Caco-2 (cell line): ENCODE results near the gene TRDMT1. TPM values are rescaled to one million over a fixed set of nuclear protein-coding genes. Genes with fewer than 3 reads are reported as not detected.
"Not testable (repeated sequence)": the region's sequence is repeated elsewhere in the genome, so short reads cannot be mapped to it uniquely, and the experiment has no call there.

Source experiments
- BruUV-seq: library from RNA; stranded (reverse); fragments of 400-500 nt; replicated peaks from 2 replicates; lab custom pipeline; 2021; lab: Mats Ljungman, UMichigan
- CTCF ChIA-PET: fragments of 300-600 bp; sonication (Branson Sonifier 250); formaldehyde crosslinking; loops from one replicate; lab custom pipeline; 2022; ENCODE audit warnings: antibody characterized with exemption; lab: Charles Lee
- POLR2A ChIA-PET: fragments of 300-600 bp; sonication (Branson Sonifier 250); formaldehyde crosslinking; loops from one replicate; lab custom pipeline; 2022; ENCODE audit warnings: antibody characterized with exemption; lab: Charles Lee
- DNase-seq, 2 experiments: peaks; one replicate each; pipeline versions ENCODE4 v3.0.0 to v3.0.0-alpha.2; 2020 to 2022
- H3K27me3 ChIP-seq: replicated peaks from 2 replicates; pipeline ENCODE4 v1.6.0; 2011; ENCODE audit warnings: low read length; ENCODE audit not compliant: control insufficient read depth, insufficient read depth
- H3K36me3 ChIP-seq: 2 replicates; pipeline ENCODE4 v1.5.1; 2011; ENCODE audit warnings: low read length; ENCODE audit not compliant: control insufficient read depth, insufficient read depth
- H3K4me1 ChIP-seq: fragments of 250-450 bp; sonication (Bioruptor Pico); 2 replicates; pipeline ENCODE4 v1.5.1; 2020; ENCODE audit warnings: mild to moderate bottlenecking
- H3K4me3 ChIP-seq: 2 replicates; pipeline ENCODE4 v1.5.1; 2011; ENCODE audit warnings: low read depth, mild to moderate bottlenecking, control low read depth, low read length
- H3K9me3 ChIP-seq: fragments of 250-450 bp; sonication (Bioruptor Pico); 2 replicates; pipeline ENCODE4 v1.5.1; 2020; ENCODE audit warnings: mild to moderate bottlenecking, moderate library complexity
- H3K27ac Mint-ChIP-seq: one replicate; pipeline ENCODE4 v1.8.0; 2022; ENCODE audit warnings: mixed read lengths; ENCODE audit not compliant: unreplicated experiment
- H3K27me3 Mint-ChIP-seq: one replicate; pipeline ENCODE4 v1.8.0; 2022; ENCODE audit warnings: mixed read lengths; ENCODE audit not compliant: insufficient read depth, unreplicated experiment
- H3K36me3 Mint-ChIP-seq: one replicate; pipeline ENCODE4 v1.8.0; 2022; ENCODE audit warnings: mild to moderate bottlenecking, mixed read lengths; ENCODE audit not compliant: insufficient read depth, unreplicated experiment
- H3K4me1 Mint-ChIP-seq: one replicate; pipeline ENCODE4 v1.8.0; 2022; ENCODE audit warnings: low read depth, mixed read lengths; ENCODE audit not compliant: unreplicated experiment
- H3K4me3 Mint-ChIP-seq: one replicate; pipeline ENCODE4 v1.8.0; 2022; ENCODE audit warnings: mild to moderate bottlenecking, moderate library complexity, mixed read lengths; ENCODE audit not compliant: unreplicated experiment
- H3K9me3 Mint-ChIP-seq: one replicate; pipeline ENCODE4 v1.8.0; 2022; ENCODE audit warnings: mixed read lengths; ENCODE audit not compliant: unreplicated experiment
- intact Hi-C: fragments of 100-400 bp; cut with micrococcal nuclease; formaldehyde crosslinking; loops from one replicate; pipeline ENCODE4 v1.10.0; 2022; ENCODE audit not compliant: unreplicated experiment
- total RNA-seq: library from RNA; stranded (reverse); gene quantifications from 2 replicates; pipeline ENCODE4 v1.2.3, GENCODE V29; 2022
- TF ChIP-seq, protein P1 (sequence below), 2 experiments: fragments of 200-600 bp in 1 of 2; IDR thresholded peaks; 1 replicate in 1 of 2; 2 replicates in 1 of 2; pipeline versions ENCODE4 v1.5.1 to v1.8.0; 2011 to 2022; ENCODE audit warnings: antibody characterized with exemption in 1 of 2, control low read depth in 1 of 2, inconsistent platforms in 1 of 2, low read depth in 1 of 2, low read length in 1 of 2, mild to moderate bottlenecking in 1 of 2, moderate library complexity in 1 of 2; ENCODE audit not compliant: insufficient read depth in 1 of 2, severe bottlenecking in 1 of 2, unreplicated experiment in 1 of 2

The TRDMT1 gene
- total RNA-seq, 1 experiment from 2014 or later: 8.6 TPM

DNA sequence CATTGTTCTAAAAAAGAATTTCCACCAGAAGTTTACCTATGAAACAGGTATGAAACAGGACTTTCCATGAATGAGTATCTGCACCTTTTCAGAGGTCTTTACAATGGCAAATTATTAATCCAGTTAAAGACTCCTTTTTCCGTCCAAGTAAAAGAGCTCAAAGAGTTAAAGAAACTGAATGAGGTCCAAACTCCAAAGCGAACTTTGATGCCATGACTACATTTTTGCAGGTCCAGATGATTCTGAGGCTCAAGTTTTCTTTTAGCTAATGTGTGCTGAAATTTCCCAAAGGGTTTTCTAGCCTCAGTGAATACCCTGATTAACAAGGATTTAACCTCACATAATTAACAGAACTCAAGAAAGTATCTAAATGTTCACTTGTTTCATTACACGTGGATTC lies 81.6 kb downstream of the TRDMT1 start:
- Mint-ChIP-seq H3K4me3 (peak overlapping the region; percentile 11), H3K9me3 (no peaks in the 10 kb centered on the region), H3K36me3 (peaks cover 21% of the 10 kb centered on the region), H3K27me3 (no peaks in the 10 kb centered on the region), H3K27ac (peak overlapping the region; percentile 59), H3K4me1 (peaks cover 75% of the 10 kb centered on the region)
- ChIA-PET CTCF (interaction anchor here (1.1 kb wide), 1 partner anchor 107 kb away, joined by 3 read pairs; no protein-coding TSS in a partner anchor), POLR2A (no interaction called here)
- no peaks in the 10 kb centered on the region for H3K27me3 ChIP-seq
- TF ChIP-seq, protein P1, sequence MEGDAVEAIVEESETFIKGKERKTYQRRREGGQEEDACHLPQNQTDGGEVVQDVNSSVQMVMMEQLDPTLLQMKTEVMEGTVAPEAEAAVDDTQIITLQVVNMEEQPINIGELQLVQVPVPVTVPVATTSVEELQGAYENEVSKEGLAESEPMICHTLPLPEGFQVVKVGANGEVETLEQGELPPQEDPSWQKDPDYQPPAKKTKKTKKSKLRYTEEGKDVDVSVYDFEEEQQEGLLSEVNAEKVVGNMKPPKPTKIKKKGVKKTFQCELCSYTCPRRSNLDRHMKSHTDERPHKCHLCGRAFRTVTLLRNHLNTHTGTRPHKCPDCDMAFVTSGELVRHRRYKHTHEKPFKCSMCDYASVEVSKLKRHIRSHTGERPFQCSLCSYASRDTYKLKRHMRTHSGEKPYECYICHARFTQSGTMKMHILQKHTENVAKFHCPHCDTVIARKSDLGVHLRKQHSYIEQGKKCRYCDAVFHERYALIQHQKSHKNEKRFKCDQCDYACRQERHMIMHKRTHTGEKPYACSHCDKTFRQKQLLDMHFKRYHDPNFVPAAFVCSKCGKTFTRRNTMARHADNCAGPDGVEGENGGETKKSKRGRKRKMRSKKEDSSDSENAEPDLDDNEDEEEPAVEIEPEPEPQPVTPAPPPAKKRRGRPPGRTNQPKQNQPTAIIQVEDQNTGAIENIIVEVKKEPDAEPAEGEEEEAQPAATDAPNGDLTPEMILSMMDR (IDR thresholded peaks at IDR 0.05; ENCODE audit: insufficient read depth in 1 of 2, low read depth in 1 of 2, low read length in 1 of 2, severe bottlenecking in 1 of 2, unreplicated experiment in 1 of 2): no peak
- no peaks in the 10 kb centered on the region for H3K36me3 ChIP-seq
- no peaks in the 10 kb centered on the region for H3K9me3 ChIP-seq
- H3K4me1 ChIP-seq: peaks cover 89% of the 10 kb centered on the region
- H3K4me3 ChIP-seq: no peak overlapping the region
- no peak for DNase-seq
- intact Hi-C loops: loop anchor here (5.0 kb wide), 1 partner anchor 228 kb away; no protein-coding TSS in a partner anchor
- BruUV-seq: no TSS peak

- DNase-seq: peak; percentile 54 to 58
- intact Hi-C loops: loop anchor here (5.0 kb wide), 1 partner anchor 224 kb away; no protein-coding TSS in a partner anchor
- H3K4me1 Mint-ChIP-seq: peaks cover 51% of the 10 kb centered on the region
- no peaks in the 10 kb centered on the region for H3K27me3 Mint-ChIP-seq
- Histone ChIP-seq H3K27me3 (no peaks in the 10 kb centered on the region), H3K9me3 (no peaks in the 10 kb centered on the region), H3K36me3 (no peaks in the 10 kb centered on the region), H3K4me3 (no peak overlapping the region), H3K4me1 (peaks cover 64% of the 10 kb centered on the region)
- TF ChIP-seq, protein P1 (IDR thresholded peaks at IDR 0.05; ENCODE audit: insufficient read depth in 1 of 2, low read depth in 1 of 2, low read length in 1 of 2, severe bottlenecking in 1 of 2, unreplicated experiment in 1 of 2): no peak
- H3K36me3 Mint-ChIP-seq: peaks cover 15% of the 10 kb centered on the region
- peak overlapping the region; percentile 71 for H3K4me3 Mint-ChIP-seq
- H3K9me3 Mint-ChIP-seq: no peaks in the 10 kb centered on the region
- BruUV-seq: no TSS peak
- peak overlapping the region; percentile 77 for H3K27ac Mint-ChIP-seq
- ChIA-PET CTCF (interaction anchor here (0.7 kb wide), 1 partner anchor 85 kb away, joined by 5 read pairs; no protein-coding TSS in a partner anchor), POLR2A (no interaction called here)
Measured at GRCh38 chr10:17116193-17116592, 85.3 kb downstream of the TRDMT1 start.

- intact Hi-C loops: loop anchor here (1.0 to 5.0 kb wide), 8 partner anchors 9 to 273 kb away; partner anchors contain the start of genes CUBN and TRDMT1
- CTCF ChIA-PET: no interaction called here
- H3K4me1 ChIP-seq: peaks cover 59% of the 10 kb centered on the region
- H3K9me3 ChIP-seq: no peaks in the 10 kb centered on the region
- Mint-ChIP-seq H3K4me1 (peaks cover 47% of the 10 kb centered on the region), H3K27me3 (no peaks in the 10 kb centered on the region), H3K36me3 (peaks cover 15% of the 10 kb centered on the region), H3K27ac (peak overlapping the region; percentile 77), H3K4me3 (peak overlapping the region; percentile 71), H3K9me3 (no peaks in the 10 kb centered on the region)
- peak overlapping the region; percentile 27 for H3K4me3 ChIP-seq
- TF ChIP-seq, protein P1 (IDR thresholded peaks at IDR 0.05; ENCODE audit: insufficient read depth in 1 of 2, low read depth in 1 of 2, low read length in 1 of 2, severe bottlenecking in 1 of 2, unreplicated experiment in 1 of 2): peak; percentile 11 to 57
- peak; percentile 86 to 89 for DNase-seq
- H3K36me3 ChIP-seq: no peaks in the 10 kb centered on the region
- TSS peak; percentile 24 for BruUV-seq
- POLR2A ChIA-PET: no interaction called here
- no peaks in the 10 kb centered on the region for H3K27me3 ChIP-seq
Measured at GRCh38 chr10:17115683-17116082, 85.8 kb downstream of the TRDMT1 start.

DNA sequence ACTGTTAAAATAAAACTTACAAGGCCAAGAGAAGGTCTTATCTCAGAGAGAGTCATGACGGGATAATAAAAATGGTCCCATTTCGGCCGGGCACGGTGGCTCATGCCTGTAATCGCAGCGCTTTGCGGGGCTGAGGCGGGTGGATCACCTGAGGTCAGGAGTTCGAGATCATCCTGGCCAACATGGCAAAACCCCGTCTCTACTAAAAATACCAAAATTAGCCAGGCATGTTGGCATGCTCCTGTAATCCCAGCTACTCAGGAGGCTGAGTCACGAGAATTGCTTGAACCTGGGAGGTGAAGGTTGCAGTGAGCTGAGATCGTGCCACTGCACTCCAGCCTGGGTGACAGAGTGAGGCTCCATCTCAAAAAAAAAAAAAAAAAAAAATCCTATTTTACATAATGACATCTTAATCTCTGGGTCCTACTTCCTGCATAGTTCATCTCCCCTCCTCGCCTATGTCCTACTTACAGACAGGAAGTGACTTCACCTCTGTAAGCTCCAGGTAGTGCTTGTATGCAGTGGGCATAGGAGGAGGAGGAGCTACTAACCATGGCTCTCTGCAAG lies 86.5 kb downstream of the TRDMT1 start:
- BruUV-seq, POLR2A ChIA-PET, H3K9me3 Mint-ChIP-seq: not testable (repeated sequence)

More for the DNA sequence above, 86.5 kb downstream of the TRDMT1 start:
- H3K27me3 Mint-ChIP-seq, H3K9me3 ChIP-seq, H3K36me3 ChIP-seq, H3K27me3 ChIP-seq, CTCF ChIA-PET: not testable (repeated sequence)
- Histone ChIP-seq H3K4me1 (peaks cover 52% of the 10 kb centered on the region), H3K4me3 (peak overlapping the region; percentile 27)
- intact Hi-C loops: loop anchor here (1.0 to 5.0 kb wide), 8 partner anchors 9 to 274 kb away; partner anchors contain the start of genes CUBN and TRDMT1
- peak; percentile 26 to 64 for DNase-seq
- Mint-ChIP-seq H3K27ac (peak overlapping the region; percentile 77), H3K4me3 (peak overlapping the region; percentile 71), H3K36me3 (peaks cover 15% of the 10 kb centered on the region), H3K4me1 (peaks cover 40% of the 10 kb centered on the region)
